SK-N-MC (cell line): Measurements from ENCODE around the gene CYP2S1.

Experiments
- EZH2 ChIP-seq: fragments of 200-600 bp; sonication (generic); IDR thresholded peaks from one replicate; pipeline ENCODE4 v1.6.1; 2017; ENCODE audit warnings: antibody characterized with exemption
- FOXP2 ChIP-seq: optimal IDR thresholded peaks from 2 replicates; pipeline ENCODE3; 2011; ENCODE audit warnings: mild to moderate bottlenecking, moderate library complexity; ENCODE audit not compliant: insufficient read depth; ENCODE audit errors: extremely low read length, control extremely low read depth
- POLR2AphosphoS5 ChIP-seq: IDR thresholded peaks from 2 replicates; pipeline ENCODE4 v1.6.1; 2012; ENCODE audit warnings: mild to moderate bottlenecking, low read depth, low read length, borderline replicate concordance

DNA sequence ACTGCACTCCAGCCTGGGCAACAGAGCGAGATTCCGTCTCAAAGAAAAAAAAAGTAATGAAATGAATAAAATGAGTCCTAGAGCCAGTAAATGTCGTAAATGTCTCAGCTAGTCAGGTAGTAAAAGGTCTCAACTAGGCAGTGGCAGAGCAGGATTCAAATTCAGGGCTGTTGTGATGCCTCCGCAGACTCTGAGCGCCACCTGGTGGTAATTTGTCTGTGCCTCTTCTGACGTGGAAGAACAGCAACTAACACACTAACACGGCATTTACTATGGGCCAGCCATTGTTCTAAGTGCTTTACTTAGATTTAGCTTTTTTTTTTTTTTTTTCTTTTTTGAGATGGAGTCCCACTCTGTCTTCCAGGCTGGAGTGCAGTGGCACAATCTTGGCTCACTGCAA, 48.6 kb upstream of the CYP2S1 start:
- TF ChIP-seq EZH2 (no peak), POLR2AphosphoS5 (no peak), FOXP2 (no peak)
